HG02759 (cell line): ENCODE results near the gene AP1M2.
"Not testable (repeated sequence)": the region's sequence is repeated elsewhere in the genome, so short reads cannot be mapped to it uniquely, and the experiment has no call there.

Source experiments
- ATAC-seq: cut with Tn5 transposase; IDR thresholded peaks from one replicate; pipeline ENCODE4 v1.9.1; 2021; ENCODE audit warnings: mild to moderate bottlenecking, moderate library complexity; ENCODE audit not compliant: unreplicated experiment

Gene AP1M2

DNA sequence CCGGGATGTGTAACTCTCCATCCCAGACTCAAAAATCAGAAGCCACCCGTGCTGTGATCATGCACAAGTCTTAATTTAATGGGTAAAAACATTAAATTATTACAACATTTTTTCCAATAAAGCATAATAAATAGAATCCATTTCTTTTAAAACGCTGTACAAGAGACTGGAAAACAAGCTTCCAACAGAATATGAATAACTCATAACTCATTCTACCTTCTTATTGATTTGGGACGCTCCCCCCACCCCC is 20.8 kb downstream of the AP1M2 start:
- no peak for ATAC-seq

DNA sequence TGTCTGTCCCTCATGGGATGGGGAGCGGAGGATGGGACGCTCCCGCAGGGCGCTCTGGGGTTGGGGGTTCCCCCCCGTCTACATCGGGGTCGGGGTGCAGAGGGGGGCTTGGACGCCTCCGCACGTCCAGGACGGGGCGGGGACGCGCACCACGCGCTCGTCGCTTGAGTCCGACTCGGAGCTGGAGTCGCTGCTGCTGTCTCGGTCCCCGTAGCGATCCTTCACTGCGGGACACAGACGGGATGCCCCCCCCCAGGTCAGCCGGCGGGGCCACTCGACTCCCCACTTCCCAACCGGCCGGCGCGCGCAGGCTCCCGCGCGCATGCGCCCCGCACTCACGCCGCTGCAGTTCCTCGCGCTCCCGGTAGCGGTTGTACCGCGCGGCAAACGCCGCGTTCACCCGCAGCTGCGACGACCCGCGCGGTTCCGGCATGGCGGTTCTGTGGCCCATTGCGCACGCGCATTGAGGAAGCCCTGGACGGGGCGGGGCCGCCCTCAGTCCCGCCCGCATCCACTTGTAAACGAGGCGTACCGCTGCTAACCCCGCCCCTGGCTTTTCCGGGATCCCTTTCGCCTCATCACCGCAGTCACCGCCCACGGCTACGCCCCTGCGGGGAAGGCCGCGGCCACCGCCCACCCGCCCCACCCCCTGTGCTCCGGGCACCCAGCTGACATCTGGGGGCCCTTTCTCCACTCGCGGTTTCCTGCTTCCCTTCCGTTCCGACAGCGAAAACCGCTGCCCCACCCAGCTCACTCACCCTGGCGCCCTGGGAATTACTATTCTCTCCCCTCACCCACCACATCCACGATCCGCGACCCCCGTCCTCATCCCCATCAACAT is 21.3 kb downstream of the AP1M2 start, which contains the start of gene KRI1:
TSS of gene KRI1 (minus strand) at position 444 of the 841 bp plus-strand sequence. CDS start at position 433, 11 bp downstream.
- peak; percentile 55 for ATAC-seq

DNA sequence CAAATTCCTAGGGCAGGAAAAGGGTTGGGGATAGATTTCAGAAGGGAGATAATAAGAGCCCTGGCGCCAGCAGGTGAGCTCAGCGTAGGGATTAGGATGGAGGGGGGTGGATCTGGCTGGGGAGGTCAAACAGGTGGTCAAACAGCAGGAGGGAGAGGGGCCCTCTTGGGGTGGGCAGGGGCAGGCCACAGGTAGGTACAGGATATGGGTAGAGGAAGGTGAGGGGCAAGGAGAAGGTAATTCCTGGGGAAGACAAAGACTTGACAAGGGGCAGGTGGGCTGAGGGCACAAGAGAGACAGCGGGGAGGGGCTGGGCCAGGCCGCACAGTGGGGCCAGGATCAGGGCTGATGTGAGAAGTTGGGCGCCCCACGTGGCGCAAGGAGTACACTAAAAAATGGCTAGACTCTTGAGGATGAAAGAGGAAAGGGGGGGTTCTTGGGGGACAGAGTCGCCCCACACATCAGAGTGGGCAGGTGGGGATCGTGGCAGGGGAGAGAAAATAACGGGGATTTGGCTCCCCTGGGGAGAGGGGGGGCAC is 22.0 kb downstream of the AP1M2 start:
- ATAC-seq = no peak

DNA sequence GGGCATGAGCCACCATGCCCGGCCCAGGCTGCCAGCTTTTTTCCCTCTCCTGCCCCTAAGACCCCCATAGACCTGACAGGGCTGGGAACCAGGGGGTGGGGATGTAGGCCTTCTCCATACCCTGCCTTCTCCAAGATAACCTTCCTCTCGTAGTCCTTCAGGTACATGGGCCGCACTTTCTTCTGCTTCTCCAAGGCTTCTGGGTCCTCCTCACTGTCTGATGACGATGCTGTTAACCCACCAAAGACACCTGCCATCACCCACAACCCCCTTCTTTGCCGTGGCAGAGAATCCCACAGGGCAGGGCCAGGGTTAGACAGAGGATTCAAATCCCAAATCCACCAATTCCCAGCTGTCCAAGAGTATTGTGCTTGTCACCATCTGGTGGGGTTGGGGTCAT is 24.5 kb downstream of the AP1M2 start:
- ATAC-seq = no peak

DNA sequence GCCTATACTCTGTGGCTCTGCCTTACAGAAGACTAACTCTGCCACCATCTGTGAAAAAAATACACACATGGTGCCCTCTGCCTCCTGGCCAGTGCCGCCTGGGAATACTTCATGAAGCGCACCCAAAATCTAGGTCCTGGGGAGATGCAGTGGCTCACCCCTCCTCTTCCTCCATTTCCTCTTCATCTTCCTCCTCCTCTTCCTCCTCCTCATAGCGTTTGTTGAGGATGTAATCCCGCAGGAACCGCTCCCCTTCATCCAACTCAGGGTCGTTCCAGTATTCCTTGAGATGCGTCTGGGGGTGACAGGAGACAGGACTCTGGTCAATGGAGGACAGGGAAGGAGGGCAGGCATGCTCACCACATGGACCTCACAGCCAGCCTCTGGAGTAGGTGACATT is 27.0 kb downstream of the AP1M2 start:
- ATAC-seq = no peak

DNA sequence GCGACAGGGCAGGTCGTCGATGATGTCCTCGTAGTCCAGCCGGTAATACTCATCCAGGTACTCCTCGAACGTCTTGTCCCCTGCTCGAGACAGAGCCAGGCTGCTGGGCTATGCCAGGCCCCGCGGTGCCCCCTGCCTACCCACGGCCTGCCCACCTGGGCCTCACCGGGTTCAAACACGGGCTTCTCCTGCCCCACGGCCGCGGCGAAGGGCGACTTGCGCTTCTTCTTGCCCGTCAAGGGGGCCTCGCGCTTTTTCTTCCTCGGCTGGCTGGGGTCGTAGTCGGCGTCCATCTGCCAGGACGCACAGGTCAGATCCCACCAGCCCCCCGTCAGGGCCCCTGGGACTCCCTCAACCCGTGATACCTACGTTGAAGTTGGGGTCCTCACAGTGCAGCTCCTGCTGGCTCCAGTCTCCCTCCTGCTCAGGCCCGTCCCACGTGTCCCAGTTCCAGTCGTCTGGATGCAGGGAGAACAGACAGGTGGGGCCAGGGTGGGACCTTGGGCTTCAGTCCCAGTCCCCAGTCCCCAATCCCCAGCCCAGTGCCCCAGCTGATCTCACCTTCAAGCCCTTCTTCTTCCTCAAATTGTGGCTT is 29.4 kb downstream of the AP1M2 start:
- no peak for ATAC-seq

DNA sequence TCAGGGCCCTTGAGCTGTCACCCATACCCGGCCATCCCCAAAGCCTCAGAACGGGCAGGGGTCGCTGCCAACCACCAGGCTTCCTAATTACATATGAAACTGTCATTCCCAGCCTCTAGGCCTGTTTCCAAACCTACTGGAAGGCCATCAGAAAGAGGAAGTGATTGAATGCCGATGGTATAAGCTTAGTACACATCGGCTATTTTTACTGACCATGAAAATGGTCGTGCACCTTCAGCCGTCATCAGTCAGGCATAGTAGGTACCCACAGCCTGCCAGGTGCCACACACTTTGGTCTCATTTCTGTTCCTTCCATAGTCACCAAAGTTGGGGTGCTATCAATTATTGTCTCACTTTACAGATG is 31.5 kb downstream of the AP1M2 start:
- ATAC-seq = no peak

DNA sequence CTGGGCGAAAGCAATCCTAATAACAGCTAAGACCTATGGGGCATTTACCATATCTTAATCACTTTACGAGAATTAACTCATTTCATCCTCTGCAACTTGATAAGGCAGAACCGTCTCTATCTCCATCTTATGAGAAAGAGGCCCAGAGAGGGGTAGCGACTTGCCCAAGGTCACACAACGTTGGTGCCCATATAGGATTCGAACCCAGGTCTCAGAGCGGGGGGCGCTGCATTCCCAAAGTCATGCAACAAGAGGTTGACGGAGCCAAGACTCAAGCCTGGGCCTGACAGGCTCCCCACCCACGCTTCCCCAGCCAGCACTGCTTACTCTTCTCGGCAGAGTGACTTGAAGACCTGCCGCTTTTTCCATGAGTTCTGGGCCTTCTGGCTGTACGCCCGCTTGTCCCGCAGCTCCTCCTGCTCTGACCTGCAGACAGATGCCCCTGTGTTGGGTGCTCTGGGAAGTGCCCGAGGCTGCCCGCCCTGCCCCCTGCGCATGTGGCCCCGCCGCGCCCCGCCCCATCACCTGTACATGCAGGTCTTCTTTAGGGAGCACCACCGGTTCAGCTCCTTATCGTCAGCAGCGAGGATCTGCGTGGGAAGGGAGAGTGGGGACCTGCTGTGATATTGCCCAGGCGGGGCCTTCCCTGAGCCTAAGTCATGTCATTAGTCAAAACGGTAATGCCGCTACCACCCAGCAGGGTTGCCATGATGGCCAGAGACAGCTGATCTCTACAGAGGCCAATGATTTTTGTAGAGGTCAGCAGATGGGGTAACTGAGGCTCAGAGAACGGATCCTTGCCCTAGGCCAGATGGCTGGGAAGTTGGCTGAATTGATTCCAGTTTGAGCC is 32.1 kb downstream of the AP1M2 start:
- ATAC-seq = no peak

DNA sequence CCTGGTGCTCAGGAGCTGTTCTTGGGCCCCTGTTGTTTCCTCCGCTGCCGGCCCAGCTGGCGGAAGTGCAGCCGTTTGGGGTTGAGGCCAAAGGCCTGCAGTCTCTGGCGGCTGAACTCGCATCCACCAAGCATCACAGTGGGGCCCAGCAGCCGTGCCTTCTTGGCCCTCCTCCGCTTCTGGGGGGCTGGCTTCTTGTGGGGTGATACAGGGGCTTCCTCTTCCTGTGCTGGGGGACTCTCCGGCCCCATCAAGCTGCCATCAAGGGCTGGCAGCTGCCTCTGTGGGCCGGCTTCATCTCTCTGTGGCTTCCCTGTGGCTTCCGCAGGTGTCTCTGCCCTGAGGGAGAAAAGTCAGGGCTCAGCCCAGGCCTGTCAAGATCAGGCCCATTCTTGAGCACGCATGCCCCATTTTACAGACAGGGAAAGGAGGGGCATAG is 33.1 kb downstream of the AP1M2 start:
- peak; percentile 82 for ATAC-seq

DNA sequence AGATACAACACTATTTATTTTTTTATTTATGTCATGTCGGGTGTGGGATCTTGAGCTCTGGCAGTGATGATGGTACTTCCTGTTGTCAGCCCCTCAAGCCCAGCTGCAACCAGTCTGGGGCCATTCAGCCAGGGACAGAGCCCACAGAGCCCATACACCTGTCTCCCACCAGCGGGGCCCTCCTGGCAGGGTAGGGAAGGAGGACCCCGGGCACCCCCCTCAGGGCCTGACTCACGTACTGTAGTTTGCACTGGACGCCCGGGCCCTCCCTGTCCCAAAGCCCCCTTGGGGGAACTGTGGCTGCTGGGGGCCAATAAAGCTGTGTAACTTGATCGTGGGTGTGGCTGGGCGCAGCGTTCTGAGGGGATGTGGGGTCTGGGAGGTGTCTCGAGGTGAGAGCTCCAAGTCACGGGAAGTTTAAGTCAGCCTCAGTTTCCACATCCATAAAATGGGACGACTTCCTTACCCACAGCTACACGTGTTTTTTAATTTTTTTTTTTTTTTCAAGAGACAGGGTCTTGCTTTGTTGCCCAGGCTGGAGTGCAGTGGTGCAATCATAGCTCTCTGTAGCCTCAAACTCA is 33.9 kb downstream of the AP1M2 start:
- no peak for ATAC-seq

DNA sequence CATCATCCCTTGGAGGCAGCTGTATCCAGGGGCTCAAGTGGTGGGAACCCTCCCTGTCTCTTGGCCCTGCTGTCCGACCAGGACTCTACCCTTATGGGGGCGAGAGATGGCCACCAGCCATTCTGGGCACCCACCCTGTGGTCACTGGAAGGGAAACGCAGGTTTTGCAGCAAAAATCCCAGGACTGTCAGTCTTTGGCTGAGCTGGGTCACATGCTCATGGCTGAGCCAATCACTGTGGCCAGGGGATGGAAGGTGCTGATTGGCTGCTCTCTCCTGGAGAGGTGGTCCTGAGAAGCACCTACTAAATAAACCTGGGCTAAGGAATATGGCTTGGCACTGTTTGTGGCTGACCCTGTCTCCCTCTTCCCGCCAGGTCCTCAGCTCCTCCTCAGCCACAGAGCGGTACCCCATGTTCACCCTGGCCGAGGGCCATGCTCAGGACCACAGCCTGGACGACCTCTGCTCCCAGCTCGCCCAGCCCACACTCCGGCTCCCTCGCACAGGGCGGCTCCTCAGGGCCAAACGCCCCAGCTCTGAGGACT is 34.5 kb downstream of the AP1M2 start:
- ATAC-seq = no peak

DNA sequence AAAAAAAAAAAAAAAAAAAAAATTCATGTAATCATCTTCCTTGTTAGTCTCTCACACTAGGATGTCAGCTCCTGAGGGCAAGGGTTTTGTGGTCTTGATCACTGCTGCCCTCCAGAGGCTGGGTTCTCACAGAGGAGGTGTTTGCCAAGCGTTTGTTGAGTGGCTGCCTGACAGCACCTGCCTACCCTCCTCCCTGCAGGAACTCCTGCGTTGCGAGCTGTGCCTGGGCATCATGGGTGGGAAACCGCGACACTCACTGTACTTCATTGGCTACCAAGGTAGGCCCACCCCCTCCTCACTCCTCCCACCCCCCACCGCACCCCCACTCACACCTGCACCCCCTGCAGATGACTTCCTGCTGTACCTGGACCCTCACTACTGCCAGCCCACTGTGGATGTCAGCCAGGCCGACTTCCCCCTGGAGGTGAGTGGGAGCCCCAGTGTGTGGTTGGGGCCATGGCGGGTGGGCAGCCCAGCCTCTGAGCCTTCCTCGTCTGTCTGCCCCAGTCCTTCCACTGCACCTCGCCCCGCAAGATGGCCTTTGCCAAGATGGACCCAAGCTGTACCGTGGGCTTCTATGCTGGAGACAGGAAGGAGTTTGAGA is 35.3 kb downstream of the AP1M2 start:
- no peak for ATAC-seq

DNA sequence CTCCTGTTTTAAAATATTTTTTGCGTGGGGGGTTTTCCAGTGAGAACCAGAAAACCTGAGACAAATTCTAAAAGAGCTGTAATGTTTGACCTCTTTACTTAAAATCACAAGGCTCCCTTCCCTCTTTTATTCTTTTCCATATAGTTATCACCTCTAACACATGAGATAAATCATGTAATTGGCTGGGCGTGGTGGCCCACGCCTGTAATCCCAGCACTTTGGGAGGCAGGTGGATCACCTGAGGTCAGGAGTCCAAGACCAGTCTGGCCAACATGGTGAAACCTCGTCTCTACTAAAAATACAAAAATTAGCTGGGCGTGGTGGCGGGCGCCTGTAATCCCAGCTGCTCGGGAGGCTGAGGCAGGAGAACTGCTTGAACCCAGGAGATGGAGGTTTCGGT is 36.1 kb downstream of the AP1M2 start:
- ATAC-seq = not testable (repeated sequence)

DNA sequence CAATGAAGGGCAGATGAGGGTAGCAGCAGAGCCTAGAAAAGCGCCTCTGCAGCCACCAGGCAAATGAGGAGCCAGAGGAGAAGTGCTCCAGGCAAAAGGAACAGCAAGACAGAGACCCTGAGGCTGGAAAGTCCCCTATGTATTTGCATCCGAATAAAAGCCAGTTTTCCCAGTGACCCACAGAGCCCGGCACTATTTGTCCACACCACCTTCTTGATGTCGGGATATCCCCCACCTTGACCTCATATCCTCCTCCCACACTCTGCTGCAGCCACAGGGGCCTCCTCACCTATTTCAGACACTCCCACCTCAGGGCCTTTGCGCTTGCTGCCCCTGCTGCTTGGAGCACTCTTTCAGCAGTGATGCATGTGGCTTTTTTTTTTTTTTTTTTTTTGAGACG is 36.8 kb downstream of the AP1M2 start:
- no peak for ATAC-seq

DNA sequence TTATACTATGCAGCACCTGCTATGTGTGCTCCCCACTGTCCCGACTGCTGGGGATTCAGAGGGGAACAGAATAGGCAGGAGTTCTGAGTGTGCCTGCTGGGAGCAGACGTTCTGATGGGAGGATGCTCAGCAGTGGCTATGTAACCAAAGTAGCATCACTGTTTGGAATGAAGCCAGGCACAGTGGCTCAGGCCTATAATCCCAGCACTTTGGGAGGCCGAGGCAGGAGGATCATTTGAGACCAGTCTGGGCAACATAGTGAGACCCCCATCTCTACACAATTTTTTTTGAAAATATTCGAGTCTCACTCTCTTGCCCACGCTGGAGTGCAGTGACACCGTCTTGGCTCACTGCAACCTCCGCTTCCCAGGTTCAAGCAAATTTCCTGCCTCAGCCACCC is 37.4 kb downstream of the AP1M2 start:
- ATAC-seq = no peak

DNA sequence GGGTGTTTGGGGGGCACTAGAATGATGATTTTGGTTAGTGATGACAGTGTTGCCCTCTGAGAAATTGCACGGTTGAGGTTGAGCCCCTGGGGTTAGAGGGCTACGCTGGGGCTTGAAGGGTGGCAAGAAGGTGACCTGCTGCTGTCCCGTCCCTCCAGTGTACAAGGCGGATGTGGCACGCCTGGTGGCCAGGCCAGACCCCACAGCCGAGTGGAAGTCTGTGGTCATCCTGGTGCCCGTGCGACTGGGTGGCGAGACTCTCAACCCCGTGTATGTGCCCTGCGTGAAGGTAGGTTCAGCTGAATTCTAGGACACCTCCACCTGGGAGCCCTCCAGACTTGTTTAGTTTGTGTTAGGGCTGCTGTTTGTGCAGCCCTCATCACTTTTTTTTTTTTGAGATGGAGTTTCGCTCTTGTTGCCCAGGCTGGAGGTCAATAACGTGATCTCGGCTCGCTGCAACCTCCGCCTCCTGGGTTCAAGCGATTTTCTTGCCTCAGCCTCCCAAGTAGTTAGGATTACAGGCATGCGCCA is 38.3 kb downstream of the AP1M2 start:
- no peak for ATAC-seq

DNA sequence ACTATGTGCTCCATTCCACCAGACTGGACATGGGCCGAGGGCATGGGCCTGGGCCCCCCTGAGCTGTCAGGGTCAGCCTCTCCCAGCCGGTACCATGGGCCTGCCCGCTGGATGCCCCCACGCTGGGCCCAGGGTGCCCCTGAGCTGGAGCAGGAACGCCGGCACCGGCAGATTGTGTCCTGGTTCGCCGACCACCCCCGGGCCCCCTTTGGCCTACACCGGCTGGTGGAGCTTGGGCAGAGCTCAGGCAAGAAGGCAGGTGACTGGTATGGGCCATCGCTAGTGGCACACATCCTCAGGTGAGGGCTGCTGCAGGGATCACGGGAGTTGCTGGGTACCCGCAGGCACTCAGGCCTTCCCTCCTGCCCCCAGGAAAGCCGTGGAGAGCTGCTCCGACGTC is 40.3 kb downstream of the AP1M2 start:
- no peak for ATAC-seq

DNA sequence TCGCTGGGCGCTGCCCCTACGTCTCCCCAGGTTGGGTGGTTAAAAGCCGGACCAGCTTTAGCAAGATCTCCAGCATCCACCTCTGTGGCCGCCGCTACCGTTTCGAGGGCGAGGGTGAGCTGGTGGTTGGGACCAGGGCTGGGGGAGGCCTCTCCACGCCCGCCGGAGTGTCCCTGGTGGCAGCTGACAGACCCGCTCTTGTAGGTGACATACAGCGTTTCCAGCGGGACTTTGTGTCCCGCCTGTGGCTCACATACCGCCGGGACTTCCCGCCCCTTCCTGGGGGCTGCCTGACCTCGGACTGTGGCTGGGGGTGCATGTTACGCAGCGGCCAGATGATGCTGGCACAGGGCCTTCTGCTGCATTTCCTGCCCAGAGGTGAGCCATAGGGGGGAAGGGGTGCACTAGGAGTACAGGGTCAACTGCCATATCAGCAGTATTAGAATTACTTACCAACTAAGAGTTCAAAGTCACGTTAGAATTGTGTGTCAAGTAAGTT is 42.3 kb downstream of the AP1M2 start:
- no peak for ATAC-seq

DNA sequence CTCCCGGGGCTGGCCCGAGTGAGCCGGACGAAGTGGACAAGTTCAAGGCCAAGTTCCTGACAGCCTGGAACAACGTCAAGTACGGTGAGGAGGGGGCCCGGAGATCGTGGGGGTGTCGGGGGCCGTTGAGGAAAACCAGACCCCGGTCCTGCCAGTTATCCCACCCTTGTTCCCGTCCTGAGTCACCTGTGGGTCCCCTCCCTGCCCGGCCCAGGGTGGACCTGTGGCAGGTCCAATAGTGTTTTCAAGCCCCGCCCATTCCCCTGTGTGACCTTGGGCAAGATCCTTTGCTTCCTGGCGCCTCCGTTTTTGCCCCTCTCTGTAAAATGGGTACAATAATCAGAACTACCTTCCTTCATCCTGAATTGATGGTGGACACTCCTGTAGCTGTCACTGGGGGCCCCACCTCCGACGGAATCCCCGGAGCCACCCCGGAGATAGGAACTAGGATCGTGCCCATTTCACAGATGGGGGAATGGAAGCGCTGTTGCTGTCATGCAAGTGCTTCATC is 42.8 kb downstream of the AP1M2 start:
- no peak for ATAC-seq
